Prostate gland (tissue), 2 donors: ENCODE measurements around the gene VWA8. TPM values are rescaled to one million over a fixed set of nuclear protein-coding genes. Genes with fewer than 3 reads are reported as not detected.

ENCODE experiments used
- DNase-seq: peaks from one replicate; pipeline ENCODE4 v3.0.0-alpha.2; 2019; ENCODE audit warnings: low spot score
- H3K27ac ChIP-seq, 2 donors: fragments of 200-600 bp; sonication (generic); 2 replicates each; pipeline ENCODE4 v1.5.1; 2017 to 2019
- H3K27me3 ChIP-seq: fragments of 200-600 bp; sonication (generic); replicated peaks from 2 replicates; pipeline ENCODE4 v1.5.1; 2019; ENCODE audit not compliant: insufficient read depth
- H3K36me3 ChIP-seq, 2 donors: fragments of 200-600 bp; sonication (generic); 1 replicate in 1 of 2; 2 replicates in 1 of 2; pipeline versions ENCODE4 v1.5.1 to v1.8.1; 2017 to 2019
- H3K4me1 ChIP-seq: fragments of 200-600 bp; sonication (generic); replicated peaks from 2 replicates; pipeline ENCODE4 v1.5.1; 2019
- H3K4me3 ChIP-seq, 2 donors: fragments of 200-600 bp; sonication (generic); 2 replicates each; pipeline ENCODE4 v1.5.1; 2017 to 2019
- H3K9me3 ChIP-seq: fragments of 200-600 bp; sonication (generic); 2 replicates; pipeline ENCODE4 v1.5.1; 2017
- CTCF ChIP-seq, 4 experiments: fragments of 200-600 bp in 2 of 4; fragments of 450-650 bp in 2 of 4; sonication (generic) in 2 of 4; IDR thresholded peaks; 1 replicate in 3 of 4; 2 replicates in 1 of 4; pipeline ENCODE4 v1.5.1; 2016 to 2019; ENCODE audit warnings: antibody characterized with exemption in 4 of 4, mild to moderate bottlenecking in 2 of 4, moderate library complexity in 2 of 4
- POLR2A ChIP-seq: fragments of 450-650 bp; IDR thresholded peaks from one replicate; pipeline ENCODE4 v1.6.1; 2016; ENCODE audit warnings: antibody characterized with exemption, mild to moderate bottlenecking
- POLR2AphosphoS5 ChIP-seq: sonication (generic); formaldehyde crosslinking; IDR thresholded peaks from one replicate; pipeline ENCODE4 v1.6.1; 2017; ENCODE audit warnings: antibody characterized with exemption
- WGBS: methylation state at CpG from one replicate; pipeline ENCODE4 v1.1.5; 2018; 5-methylcytosine and 5-hydroxymethylcytosine counted together
- intact Hi-C: fragments of 100-400 bp; cut with DNase I; formaldehyde crosslinking; loops from one replicate; pipeline ENCODE4 v1.14.2; 2022
- total RNA-seq, 2 donors: library from RNA; depleted of rRNA; stranded (reverse); fragments of >200 nt; gene quantifications; one replicate each; pipeline ENCODE4 v1.1.0, GENCODE V29; 2016

Gene VWA8
- total RNA-seq, 2 donors from 2014 or later, result 18.1 to 21.8 TPM

- no peak for DNase-seq
- WGBS, result 63% methylated on average over 1 of the region's 1 CpG
- H3K4me3 ChIP-seq, result no peak overlapping the region
- H3K36me3 ChIP-seq, result no peaks in the 10 kb centered on the region
- no peaks in the 10 kb centered on the region for H3K27me3 ChIP-seq
- intact Hi-C loops, result loop anchor here (5.0 to 10.0 kb wide), 2 partner anchors 84 to 288 kb away; partner anchors contain the start of gene DGKH
- H3K27ac ChIP-seq, result no peak overlapping the region
- H3K4me1 ChIP-seq, result peaks cover 4% of the 10 kb centered on the region
- TF ChIP-seq CTCF (IDR thresholded peaks at IDR 0.05) (no peak), POLR2A (no peak), POLR2AphosphoS5 (no peak)
- no peaks in the 10 kb centered on the region for H3K9me3 ChIP-seq
These were observed 2.1 kb upstream of the VWA8 start for GRCh38 chr13:41962994-41963393.

DNA sequence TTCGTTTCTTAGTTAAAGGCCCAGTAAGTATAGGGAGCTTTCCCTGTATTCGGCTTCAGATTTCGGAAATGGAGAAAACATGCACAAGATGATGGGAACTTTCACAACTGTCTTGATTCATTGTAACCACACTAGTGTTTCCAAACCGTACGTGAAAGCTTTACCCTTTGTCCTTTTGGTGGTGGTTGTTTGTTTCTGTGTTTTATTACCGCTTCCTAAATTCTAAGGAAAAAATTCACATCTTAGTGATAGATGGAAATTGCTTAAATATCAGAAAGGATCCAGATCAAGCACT is 504 bp upstream of the VWA8 start:
- no peaks in the 10 kb centered on the region for H3K9me3 ChIP-seq
- 24% methylated on average over 6 of the region's 6 CpGs for WGBS
- DNase-seq, result no peak
- TF ChIP-seq POLR2AphosphoS5 (no peak), CTCF (IDR thresholded peaks at IDR 0.05) (no peak), POLR2A (no peak)
- no peaks in the 10 kb centered on the region for H3K27me3 ChIP-seq
- peak overlapping the region; percentile 77 to 82 for H3K27ac ChIP-seq
- H3K4me1 ChIP-seq, result peaks cover 4% of the 10 kb centered on the region
- no peaks in the 10 kb centered on the region for H3K36me3 ChIP-seq
- peak overlapping the region; percentile 54 to 59 for H3K4me3 ChIP-seq
- intact Hi-C loops, result loop anchor here (5.0 to 10.0 kb wide), 2 partner anchors 86 to 287 kb away; partner anchors contain the start of gene DGKH

GRCh38 chr13:41960211-41960636 is 685 bp downstream of the VWA8 start:
- Histone ChIP-seq H3K9me3 (no peaks in the 10 kb centered on the region), H3K4me3 (peak overlapping the region; percentile 54 to 59), H3K36me3 (no peaks in the 10 kb centered on the region), H3K27ac (peak overlapping the region; percentile 77 to 82), H3K27me3 (no peaks in the 10 kb centered on the region), H3K4me1 (peaks cover 4% of the 10 kb centered on the region)
- 5% methylated on average over 9 of the region's 9 CpGs for WGBS
- intact Hi-C loops, result loop anchor here (5.0 to 10.0 kb wide), 2 partner anchors 87 to 285 kb away; partner anchors contain the start of gene DGKH
- no peak for TF ChIP-seq POLR2AphosphoS5
- no peak for TF ChIP-seq POLR2A
- TF ChIP-seq CTCF (IDR thresholded peaks at IDR 0.05), result no peak
- DNase-seq, result no peak

DNA sequence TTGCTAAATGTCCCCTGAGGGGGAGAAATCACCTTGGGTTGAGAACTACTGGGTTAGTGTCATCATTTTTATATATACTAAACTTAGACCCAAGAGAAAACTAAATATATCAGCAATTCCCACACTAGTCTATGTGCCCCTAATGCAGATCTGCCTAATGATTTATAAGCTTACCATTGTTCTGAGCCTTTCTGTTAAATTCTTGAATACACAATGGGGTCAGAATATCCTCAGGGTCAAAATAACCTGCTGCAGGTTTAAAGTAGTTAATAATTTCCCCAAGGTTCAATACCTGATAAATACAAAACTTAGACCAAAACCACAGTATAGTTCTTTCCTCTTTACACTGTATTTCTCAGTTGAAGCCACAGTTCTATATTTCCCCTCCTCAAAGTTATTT is 4.6 kb downstream of the VWA8 start:
- TF ChIP-seq CTCF (IDR thresholded peaks at IDR 0.05) (no peak), POLR2A (no peak), POLR2AphosphoS5 (no peak)
- intact Hi-C loops, result no loop called here
- Histone ChIP-seq H3K4me3 (no peak overlapping the region), H3K4me1 (no peaks in the 10 kb centered on the region), H3K36me3 (no peaks in the 10 kb centered on the region), H3K27me3 (no peaks in the 10 kb centered on the region), H3K9me3 (no peaks in the 10 kb centered on the region), H3K27ac (no peak overlapping the region)
- DNase-seq, result no peak

- no peaks in the 10 kb centered on the region for H3K27me3 ChIP-seq
- no peaks in the 10 kb centered on the region for H3K36me3 ChIP-seq
- H3K9me3 ChIP-seq, result no peaks in the 10 kb centered on the region
- no peak overlapping the region for H3K4me3 ChIP-seq
- H3K27ac ChIP-seq, result no peak overlapping the region
- intact Hi-C loops, result no loop called here
- TF ChIP-seq POLR2A (no peak), CTCF (IDR thresholded peaks at IDR 0.05) (no peak), POLR2AphosphoS5 (no peak)
- H3K4me1 ChIP-seq, result no peaks in the 10 kb centered on the region
- DNase-seq, result no peak
- 88% methylated on average over 5 of the region's 5 CpGs for WGBS
These were observed 5.3 kb downstream of the VWA8 start for GRCh38 chr13:41955605-41956004.
